MM.1S (cell line): ENCODE results near the gene PPP2R5E.

Experiments used
- CTCF ChIP-seq: fragments of 300-600 bp; sonication (generic); IDR thresholded peaks from 2 replicates; pipeline ENCODE4 v1.5.1; 2016; ENCODE audit warnings: antibody characterized with exemption, low read length, mixed read lengths
- EZH2 ChIP-seq: fragments of 300-600 bp; sonication (generic); optimal IDR thresholded peaks from 2 replicates; pipeline ENCODE3; 2017; ENCODE audit warnings: low read depth, mild to moderate bottlenecking, antibody characterized with exemption, low read length, mixed read lengths
- EZH2phosphoT487 ChIP-seq: fragments of 300-600 bp; sonication (generic); IDR thresholded peaks from 2 replicates; pipeline ENCODE4 v1.6.1; 2018; ENCODE audit warnings: antibody characterized with exemption, low read length

- no peak for TF ChIP-seq CTCF
- TF ChIP-seq EZH2 = no peak
- no peak for TF ChIP-seq EZH2phosphoT487
These were observed 214.1 kb downstream of the PPP2R5E start for GRCh38 chr14:63328787-63329737.
